GM12865 (cell line): ENCODE measurements around the gene ST6GALNAC1.

Experiments used
- DNase-seq: peaks from one replicate; pipeline ENCODE4 v3.0.0; 2010; ENCODE audit warnings: low read depth
- H3K4me3 ChIP-seq: 2 replicates; pipeline ENCODE4 v1.5.1; 2011; ENCODE audit warnings: mild to moderate bottlenecking, low read depth, low read length, control low read depth
- TF ChIP-seq, protein P1 (sequence below): IDR thresholded peaks from 2 replicates; pipeline ENCODE4 v1.5.1; 2011; ENCODE audit warnings: low read length, control low read depth, low read depth, inconsistent platforms; ENCODE audit not compliant: insufficient read depth; ENCODE audit errors: missing control alignments

Gene ST6GALNAC1

DNA sequence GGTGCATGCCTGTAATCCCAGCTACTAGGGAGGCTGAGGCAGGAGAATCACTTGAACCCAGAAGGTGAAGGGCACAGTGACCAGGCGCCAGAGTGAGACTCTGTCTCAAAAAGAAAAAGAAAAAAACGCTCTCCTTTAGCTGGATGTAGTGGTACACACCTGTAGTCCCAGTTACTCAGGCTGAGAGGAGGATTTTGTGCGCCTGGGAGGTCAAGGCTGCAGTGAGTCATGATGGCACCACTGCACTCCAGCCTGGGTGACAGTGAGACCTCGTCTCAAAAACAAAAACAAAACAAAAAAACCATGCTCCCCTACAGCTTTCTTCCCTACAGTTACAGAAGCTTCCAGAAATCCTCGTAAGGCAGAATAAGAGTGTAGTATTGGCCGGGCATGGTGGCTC is 33.1 kb upstream of the ST6GALNAC1 start:
- DNase-seq, result no peak
- TF ChIP-seq, protein P1, sequence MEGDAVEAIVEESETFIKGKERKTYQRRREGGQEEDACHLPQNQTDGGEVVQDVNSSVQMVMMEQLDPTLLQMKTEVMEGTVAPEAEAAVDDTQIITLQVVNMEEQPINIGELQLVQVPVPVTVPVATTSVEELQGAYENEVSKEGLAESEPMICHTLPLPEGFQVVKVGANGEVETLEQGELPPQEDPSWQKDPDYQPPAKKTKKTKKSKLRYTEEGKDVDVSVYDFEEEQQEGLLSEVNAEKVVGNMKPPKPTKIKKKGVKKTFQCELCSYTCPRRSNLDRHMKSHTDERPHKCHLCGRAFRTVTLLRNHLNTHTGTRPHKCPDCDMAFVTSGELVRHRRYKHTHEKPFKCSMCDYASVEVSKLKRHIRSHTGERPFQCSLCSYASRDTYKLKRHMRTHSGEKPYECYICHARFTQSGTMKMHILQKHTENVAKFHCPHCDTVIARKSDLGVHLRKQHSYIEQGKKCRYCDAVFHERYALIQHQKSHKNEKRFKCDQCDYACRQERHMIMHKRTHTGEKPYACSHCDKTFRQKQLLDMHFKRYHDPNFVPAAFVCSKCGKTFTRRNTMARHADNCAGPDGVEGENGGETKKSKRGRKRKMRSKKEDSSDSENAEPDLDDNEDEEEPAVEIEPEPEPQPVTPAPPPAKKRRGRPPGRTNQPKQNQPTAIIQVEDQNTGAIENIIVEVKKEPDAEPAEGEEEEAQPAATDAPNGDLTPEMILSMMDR, result no peak
- H3K4me3 ChIP-seq, result no peak overlapping the region

DNA sequence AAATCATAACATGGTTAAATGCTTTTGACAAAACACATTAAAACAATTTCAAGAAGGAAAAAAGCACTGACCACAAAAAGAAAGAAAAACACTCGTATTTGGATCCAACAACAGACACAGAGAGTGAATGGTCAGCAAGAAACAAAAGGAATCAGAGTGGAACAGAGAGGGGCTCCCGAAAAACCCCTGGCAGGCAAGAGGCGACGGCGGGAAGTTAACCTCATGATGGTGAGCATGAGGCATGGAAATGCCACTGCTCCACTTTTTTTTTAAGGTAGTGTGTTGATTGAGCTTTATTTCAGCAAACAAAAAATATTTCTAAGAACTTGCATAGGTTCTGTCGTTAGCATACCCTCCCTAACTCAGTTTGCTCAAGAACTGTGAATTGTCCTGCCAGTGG is 32.1 kb upstream of the ST6GALNAC1 start:
- H3K4me3 ChIP-seq, result no peak overlapping the region
- no peak for DNase-seq
- TF ChIP-seq, protein P1, result no peak

DNA sequence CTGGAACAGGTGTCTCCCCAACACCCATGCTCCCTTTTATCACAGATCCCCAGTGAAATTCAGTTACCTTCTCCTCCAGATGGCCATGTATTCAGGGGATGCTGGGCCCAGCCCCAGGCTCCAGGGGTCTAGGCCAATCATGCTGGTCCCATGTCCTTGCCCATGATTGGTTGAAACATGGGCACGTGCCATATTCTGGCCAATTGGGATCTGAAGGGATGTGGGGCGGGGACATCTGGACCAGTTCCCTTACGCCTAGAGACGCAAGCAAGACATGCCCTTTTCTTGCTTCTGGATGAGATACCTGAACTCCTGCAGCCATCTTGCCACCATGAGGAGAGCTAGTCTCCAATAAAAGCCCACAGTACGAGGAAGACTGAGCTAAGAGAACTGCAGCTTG is 31.0 kb upstream of the ST6GALNAC1 start:
- H3K4me3 ChIP-seq, result no peak overlapping the region
- DNase-seq, result no peak
- TF ChIP-seq, protein P1, result no peak

DNA sequence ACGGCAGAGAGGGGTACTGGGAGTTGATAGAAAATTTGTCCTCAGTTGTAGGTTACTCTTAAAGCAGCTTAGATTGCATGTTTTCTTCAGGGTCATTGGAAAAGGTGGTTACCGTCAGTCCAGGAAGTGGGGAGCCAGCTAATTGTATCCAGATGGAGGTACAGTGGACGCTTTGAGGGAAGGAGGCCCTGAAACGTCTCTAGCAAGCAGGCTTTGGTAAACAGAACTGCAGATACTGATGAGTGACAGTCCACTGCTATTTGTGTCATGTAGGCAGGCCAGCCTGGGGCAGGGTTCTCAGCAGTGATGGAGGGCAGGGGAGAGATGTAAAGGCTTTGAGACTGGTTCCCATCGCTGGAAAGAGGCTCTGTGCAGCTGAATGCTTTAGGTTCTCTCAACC is 30.2 kb upstream of the ST6GALNAC1 start:
- TF ChIP-seq, protein P1, result no peak
- no peak for DNase-seq
- no peak overlapping the region for H3K4me3 ChIP-seq

DNA sequence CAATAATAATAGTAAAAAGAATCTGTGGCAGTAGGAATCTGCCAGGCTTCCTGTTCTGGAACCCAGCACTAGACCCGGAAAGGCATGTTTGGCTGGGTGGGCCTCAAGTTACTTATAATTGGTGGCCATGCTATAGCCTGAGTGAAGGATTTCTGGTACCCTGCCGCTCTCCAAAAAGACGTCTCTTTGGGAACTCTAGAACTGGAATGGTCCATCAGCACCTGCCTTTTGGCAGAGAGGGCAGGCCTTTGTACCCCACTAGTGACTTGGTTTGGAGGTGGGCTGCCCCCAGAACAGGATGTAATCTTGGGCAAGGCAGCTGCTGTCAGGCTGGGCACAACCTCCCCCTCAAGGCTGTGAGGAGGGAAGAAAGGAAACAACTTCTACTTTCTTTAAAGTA is 29.3 kb upstream of the ST6GALNAC1 start:
- no peak for DNase-seq
- TF ChIP-seq, protein P1, result no peak
- H3K4me3 ChIP-seq, result no peak overlapping the region

DNA sequence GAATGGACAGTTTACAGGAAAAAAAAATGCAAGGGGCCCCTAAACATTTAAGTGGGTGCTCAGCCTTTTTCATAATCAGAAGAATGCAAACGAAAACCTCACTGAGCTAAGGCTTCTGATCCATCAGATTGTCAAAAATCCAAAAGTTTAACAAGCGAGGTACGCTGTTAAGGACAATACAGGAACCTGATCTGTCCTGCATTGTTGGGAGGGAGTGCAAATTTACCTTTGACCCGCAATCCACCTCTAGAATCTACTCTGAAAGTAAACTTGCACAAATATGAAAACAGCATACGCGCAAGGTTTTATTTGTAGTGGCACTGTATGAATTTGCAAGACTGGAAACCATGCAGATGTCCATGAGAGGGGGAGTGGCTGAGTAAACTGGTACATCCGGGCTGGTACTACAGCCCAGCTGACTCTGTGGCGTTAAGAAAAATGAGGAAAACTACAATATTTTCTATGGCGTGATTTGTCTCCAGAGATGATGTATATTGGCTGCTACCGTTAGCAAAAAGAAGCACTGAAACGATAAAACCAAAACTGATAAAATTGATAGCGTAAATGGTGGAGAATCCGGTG is 28.8 kb upstream of the ST6GALNAC1 start:
- TF ChIP-seq, protein P1, result no peak
- peak; percentile 29 for DNase-seq
- peak overlapping the region; percentile 69 for H3K4me3 ChIP-seq

DNA sequence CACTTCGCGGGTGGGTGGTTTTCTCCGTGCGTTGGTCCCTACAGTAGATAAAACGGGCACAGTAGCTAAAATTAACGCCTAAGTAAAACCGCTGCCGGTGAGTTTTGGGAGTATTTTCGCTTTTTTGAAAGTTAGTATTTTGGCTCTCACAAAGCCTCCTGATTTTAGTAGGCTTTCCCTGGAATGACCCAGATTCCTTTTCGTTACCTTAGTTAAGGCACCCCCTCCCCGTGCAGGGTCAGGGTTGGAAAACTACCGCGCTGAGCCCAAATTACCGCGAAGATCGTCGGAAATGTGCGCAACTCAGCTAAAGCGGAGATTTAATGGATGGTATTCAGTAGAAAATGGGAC is 28.3 kb upstream of the ST6GALNAC1 start:
- no peak for DNase-seq
- peak overlapping the region; percentile 69 for H3K4me3 ChIP-seq
- TF ChIP-seq, protein P1, result no peak
